D341Med (cell line): ENCODE measurements around the gene C1QTNF5.

ENCODE experiments used
- DNase-seq: peaks from one replicate; pipeline ENCODE4 v3.0.0; 2012; ENCODE audit warnings: low spot score

The C1QTNF5 gene

GRCh38 chr11:119338318-119338890 lies 2.3 kb downstream of the C1QTNF5 start:
- peak; percentile 86 for DNase-seq

- peak; percentile 26 for DNase-seq
These were observed 2.9 kb downstream of the C1QTNF5 start for GRCh38 chr11:119337581-119338317.

GRCh38 chr11:119336744-119337469 lies 3.8 kb downstream of the C1QTNF5 start:
- peak; percentile 7 for DNase-seq

GRCh38 chr11:119335655-119336543 lies 4.8 kb downstream of the C1QTNF5 start:
- DNase-seq: peak; percentile 10

GRCh38 chr11:119335091-119335654 lies 5.5 kb downstream of the C1QTNF5 start:
- peak; percentile 15 for DNase-seq

- peak; percentile 87 for DNase-seq
These were observed 6.3 kb downstream of the C1QTNF5 start, which contains the start of gene RNF26 for GRCh38 chr11:119334174-119334930. TSS of gene RNF26 (plus strand) at chr11:119334527. CDS start at chr11:119335123, 596 bp downstream.

- no peak for DNase-seq
These were observed 8.4 kb downstream of the C1QTNF5 start for GRCh38 chr11:119332111-119332765.

GRCh38 chr11:119330237-119330636 lies 10.4 kb downstream of the C1QTNF5 start:
- DNase-seq: no peak

GRCh38 chr11:119329320-119329719 lies 11.4 kb downstream of the C1QTNF5 start:
- no peak for DNase-seq

GRCh38 chr11:119324189-119324588 lies 16.5 kb downstream of the C1QTNF5 start:
- DNase-seq: peak; percentile 8

GRCh38 chr11:119323532-119324033 lies 17.1 kb downstream of the C1QTNF5 start:
- peak; percentile 66 for DNase-seq

GRCh38 chr11:119322921-119323531 lies 17.7 kb downstream of the C1QTNF5 start:
- DNase-seq: peak; percentile 18

- peak; percentile 23 for DNase-seq
These were observed 18.3 kb downstream of the C1QTNF5 start for GRCh38 chr11:119322360-119322739.

- DNase-seq: peak; percentile 46
These were observed 19.7 kb downstream of the C1QTNF5 start for GRCh38 chr11:119320776-119321524.

- DNase-seq: no peak
These were observed 20.4 kb downstream of the C1QTNF5 start for GRCh38 chr11:119320240-119320775.

GRCh38 chr11:119319700-119320239 lies 20.9 kb downstream of the C1QTNF5 start:
- DNase-seq: no peak

GRCh38 chr11:119319136-119319699 lies 21.5 kb downstream of the C1QTNF5 start:
- no peak for DNase-seq
